Activated CD8-positive, alpha-beta T cell treated with anti-CD3 and anti-CD28 coated beads for 36 hours (primary cell): Measurements from ENCODE around the gene FKBP5. TPM values are rescaled to one million over a fixed set of nuclear protein-coding genes. Genes with fewer than 3 reads are reported as not detected.

Experiments used
- ATAC-seq: fragments of 200-7000 bp; cut with Tn5 transposase; one replicate; pipeline ENCODE4 v1.10.0; 2021; ENCODE audit warnings: mild to moderate bottlenecking, moderate library complexity
- CTCF ChIA-PET: fragments of 350-600 bp; sonication (Branson Sonifier 250); formaldehyde crosslinking; loops from one replicate; lab custom pipeline; 2021; ENCODE audit warnings: antibody characterized with exemption; lab: Charles Lee
- POLR2A ChIA-PET: fragments of 350-600 bp; sonication (Branson Sonifier 250); formaldehyde crosslinking; loops from one replicate; lab custom pipeline; 2021; ENCODE audit warnings: antibody characterized with exemption; lab: Charles Lee
- DNase-seq: peaks from one replicate; pipeline ENCODE4 v3.0.0-alpha.2; 2020
- H3K27ac Mint-ChIP-seq: one replicate; pipeline ENCODE4 v1.8.0; 2021; ENCODE audit warnings: mild to moderate bottlenecking, mixed read lengths
- H3K27me3 Mint-ChIP-seq: one replicate; pipeline ENCODE4 v1.8.0; 2021; ENCODE audit warnings: mixed read lengths
- H3K36me3 Mint-ChIP-seq: one replicate; pipeline ENCODE4 v1.8.0; 2021; ENCODE audit warnings: low read depth, mixed read lengths
- H3K4me1 Mint-ChIP-seq: one replicate; pipeline ENCODE4 v1.8.0; 2021; ENCODE audit warnings: low read depth, mixed read lengths
- H3K4me3 Mint-ChIP-seq: one replicate; pipeline ENCODE4 v1.8.0; 2021; ENCODE audit warnings: mild to moderate bottlenecking, moderate library complexity, mixed read lengths
- H3K9me3 Mint-ChIP-seq: one replicate; pipeline ENCODE4 v1.8.0; 2021; ENCODE audit warnings: mixed read lengths
- intact Hi-C: fragments of 100-400 bp; cut with micrococcal nuclease; formaldehyde crosslinking; loops from one replicate; pipeline ENCODE4 v1.10.0; 2022
- total RNA-seq, 2 experiments: library from RNA; stranded (reverse); gene quantifications; one replicate each; pipeline ENCODE4 v1.2.3, GENCODE V29; 2021
- TF ChIP-seq, protein P1 (sequence below): fragments of 200-600 bp; IDR thresholded peaks from one replicate; pipeline ENCODE4 v1.8.0; 2022; ENCODE audit warnings: antibody characterized with exemption, mild to moderate bottlenecking

FKBP5 gene
- total RNA-seq = 10 to 100 TPM; 90.6 to 93.4 TPM

DNA sequence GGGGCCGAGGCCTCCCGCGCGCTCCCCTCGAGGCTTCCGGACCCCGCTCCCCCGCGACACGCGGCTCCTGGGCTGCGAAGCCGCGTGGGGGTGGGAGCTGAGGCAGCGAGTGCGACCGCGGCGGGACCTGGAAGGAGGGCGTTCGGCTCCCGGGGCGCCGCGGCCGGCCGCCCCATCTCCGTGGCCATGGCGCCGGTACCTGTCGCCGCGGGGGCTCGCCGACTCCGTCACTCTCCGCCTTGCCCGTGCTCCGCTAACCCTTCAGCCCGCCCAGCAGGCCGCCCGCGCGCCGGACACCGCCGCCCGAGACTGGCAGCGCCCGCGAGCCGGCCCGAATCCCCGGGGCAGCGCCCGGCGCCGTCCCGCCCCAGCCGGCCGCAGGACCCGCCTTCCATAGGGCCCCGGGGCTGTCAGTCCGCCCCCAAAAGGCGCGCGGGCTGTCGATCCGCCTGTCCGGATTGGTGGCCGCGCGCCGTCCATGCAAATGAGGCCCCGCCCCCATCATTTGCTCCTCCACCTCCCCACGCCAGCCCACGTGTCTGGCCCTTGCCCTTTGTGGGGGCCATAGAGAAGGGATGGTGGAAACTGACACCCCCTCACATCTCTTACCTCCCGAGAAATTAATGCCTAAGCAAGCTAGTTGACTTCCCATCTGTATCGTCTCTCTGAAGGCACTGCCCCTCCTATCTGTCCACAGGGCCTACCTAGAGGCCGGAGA lies at the start of gene FKBP5:
TSS of gene FKBP5 (minus strand) at position 311 of the 718 bp plus-strand sequence. CDS start 46,091 bp downstream, outside the sequence.
- TF ChIP-seq, protein P1, sequence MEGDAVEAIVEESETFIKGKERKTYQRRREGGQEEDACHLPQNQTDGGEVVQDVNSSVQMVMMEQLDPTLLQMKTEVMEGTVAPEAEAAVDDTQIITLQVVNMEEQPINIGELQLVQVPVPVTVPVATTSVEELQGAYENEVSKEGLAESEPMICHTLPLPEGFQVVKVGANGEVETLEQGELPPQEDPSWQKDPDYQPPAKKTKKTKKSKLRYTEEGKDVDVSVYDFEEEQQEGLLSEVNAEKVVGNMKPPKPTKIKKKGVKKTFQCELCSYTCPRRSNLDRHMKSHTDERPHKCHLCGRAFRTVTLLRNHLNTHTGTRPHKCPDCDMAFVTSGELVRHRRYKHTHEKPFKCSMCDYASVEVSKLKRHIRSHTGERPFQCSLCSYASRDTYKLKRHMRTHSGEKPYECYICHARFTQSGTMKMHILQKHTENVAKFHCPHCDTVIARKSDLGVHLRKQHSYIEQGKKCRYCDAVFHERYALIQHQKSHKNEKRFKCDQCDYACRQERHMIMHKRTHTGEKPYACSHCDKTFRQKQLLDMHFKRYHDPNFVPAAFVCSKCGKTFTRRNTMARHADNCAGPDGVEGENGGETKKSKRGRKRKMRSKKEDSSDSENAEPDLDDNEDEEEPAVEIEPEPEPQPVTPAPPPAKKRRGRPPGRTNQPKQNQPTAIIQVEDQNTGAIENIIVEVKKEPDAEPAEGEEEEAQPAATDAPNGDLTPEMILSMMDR = no peak
- Mint-ChIP-seq H3K27ac (peak within 1 kb of the TSS; percentile 91), H3K36me3 (peaks cover 5% of the 10 kb centered on the region), H3K4me1 (peaks cover 9% of the 10 kb centered on the region), H3K27me3 (no peaks in the 10 kb centered on the region), H3K4me3 (peak within 1 kb of the TSS; percentile 91), H3K9me3 (no peaks in the 10 kb centered on the region)
- peak; percentile 95 for DNase-seq
- intact Hi-C loops = loop anchor here (2.0 to 5.0 kb wide), 2 partner anchors 44 to 106 kb away; no protein-coding TSS in a partner anchor
- ATAC-seq = peak; percentile 94
- ChIA-PET CTCF (interaction anchor here (3.2 kb wide), 1 partner anchor 48 kb away, joined by 16 read pairs; the partner anchor contains the start of gene ARMC12), POLR2A (interaction anchor here (0.8 to 4.6 kb wide), 6 partner anchors 19 to 217 kb away, joined by 3 to 30 read pairs (median 4); no protein-coding TSS in a partner anchor)

DNA sequence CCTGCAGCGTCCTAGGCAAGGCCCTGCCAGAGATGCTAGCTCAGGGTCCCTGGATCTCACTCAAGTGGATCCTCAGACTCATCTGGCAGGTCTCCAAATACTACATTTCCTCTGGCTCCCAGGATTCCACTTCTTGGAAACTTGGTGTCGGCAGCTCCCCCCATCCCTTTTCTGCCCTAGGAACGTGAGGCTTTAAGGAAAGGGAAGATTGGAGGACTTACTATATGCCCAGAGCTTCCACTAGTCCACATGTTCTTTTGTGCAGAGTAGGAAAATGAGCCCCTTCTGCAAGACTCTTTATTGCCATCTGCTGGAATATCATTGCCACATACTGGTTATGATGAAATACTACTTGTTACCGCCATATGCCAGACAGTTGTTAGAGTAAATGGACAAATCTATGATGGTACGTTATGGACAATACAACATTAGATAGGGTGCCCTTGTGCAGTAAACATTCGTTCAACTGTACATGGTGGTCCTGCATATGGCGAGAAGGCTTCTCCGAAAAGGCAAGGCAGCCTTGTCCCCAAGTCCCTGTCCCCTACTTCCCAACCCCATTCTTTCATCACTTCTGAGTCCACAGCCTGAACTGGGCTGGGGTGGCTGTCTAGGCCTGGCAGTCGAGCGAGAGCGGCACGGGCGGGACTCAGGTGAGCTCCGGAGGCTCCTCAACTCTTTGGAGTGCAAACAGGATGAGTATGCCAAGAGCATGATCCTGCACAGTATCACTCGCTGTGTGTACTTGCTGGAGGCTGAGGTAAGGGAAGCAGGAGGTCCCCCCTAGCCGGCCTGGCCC lies 48.9 kb upstream of the FKBP5 start:
- peak; percentile 75 for ATAC-seq
- ChIA-PET POLR2A (interaction anchor here (1.4 to 2.1 kb wide), 2 partner anchors 9 to 50 kb away, joined by 4 to 6 read pairs; no protein-coding TSS in a partner anchor), CTCF (interaction anchor here (0.6 to 9.6 kb wide), 55 partner anchors 9 to 290 kb away, joined by 3 to 272 read pairs (median 8); partner anchors contain the start of genes FANCE and FKBP5)
- Mint-ChIP-seq H3K9me3 (no peaks in the 10 kb centered on the region), H3K27me3 (no peaks in the 10 kb centered on the region), H3K4me3 (peak overlapping the region; percentile 31), H3K36me3 (no peaks in the 10 kb centered on the region), H3K27ac (peak overlapping the region; percentile 77), H3K4me1 (peaks cover 42% of the 10 kb centered on the region)
- TF ChIP-seq, protein P1 = peak; percentile 86
- DNase-seq = peak; percentile 13
- intact Hi-C loops = loop anchor here (1.0 kb wide), 1 partner anchor 153 kb away; no protein-coding TSS in a partner anchor

DNA sequence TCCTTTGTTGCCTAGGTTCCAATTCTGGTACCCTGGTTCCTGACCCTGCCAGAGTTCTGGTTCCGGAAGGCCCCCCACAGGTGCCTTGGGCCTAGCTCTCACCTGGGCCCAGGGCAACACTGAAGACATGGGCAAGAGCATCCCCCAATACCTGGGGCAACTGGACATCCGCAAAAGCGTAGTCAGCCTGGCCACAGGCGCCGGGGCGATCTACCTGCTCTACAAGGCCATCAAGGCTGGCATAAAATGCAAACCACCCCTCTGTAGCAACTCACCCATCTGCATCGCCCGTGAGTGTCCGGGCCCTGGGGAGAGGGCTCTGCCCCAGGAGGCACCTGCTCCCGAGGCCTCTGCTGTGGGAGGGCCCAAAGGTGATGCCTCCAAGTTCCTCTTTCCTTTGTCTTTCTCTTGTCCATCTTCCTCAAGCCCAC lies 48.3 kb upstream of the FKBP5 start, which contains the start of gene ARMC12:
TSS of gene ARMC12 (plus strand) at position 51 of the 431 bp plus-strand sequence. CDS start at position 128, 77 bp downstream.
- intact Hi-C loops = loop anchor here (1.0 kb wide), 2 partner anchors 153 to 215 kb away; no protein-coding TSS in a partner anchor
- DNase-seq = no peak
- Mint-ChIP-seq H3K36me3 (no peaks in the 10 kb centered on the region), H3K4me3 (peak within 1 kb of the TSS; percentile 31), H3K27me3 (no peaks in the 10 kb centered on the region), H3K27ac (peak within 1 kb of the TSS; percentile 77), H3K9me3 (no peaks in the 10 kb centered on the region), H3K4me1 (peaks cover 47% of the 10 kb centered on the region)
- ChIA-PET CTCF (interaction anchor here (0.7 to 9.6 kb wide), 56 partner anchors 9 to 441 kb away, joined by 3 to 272 read pairs (median 8); partner anchors contain the start of genes FANCE and FKBP5), POLR2A (interaction anchor here (0.6 to 2.1 kb wide), 4 partner anchors 9 to 113 kb away, joined by 3 to 6 read pairs (median 4); no protein-coding TSS in a partner anchor)
- no peak for ATAC-seq
- TF ChIP-seq, protein P1 = no peak

DNA sequence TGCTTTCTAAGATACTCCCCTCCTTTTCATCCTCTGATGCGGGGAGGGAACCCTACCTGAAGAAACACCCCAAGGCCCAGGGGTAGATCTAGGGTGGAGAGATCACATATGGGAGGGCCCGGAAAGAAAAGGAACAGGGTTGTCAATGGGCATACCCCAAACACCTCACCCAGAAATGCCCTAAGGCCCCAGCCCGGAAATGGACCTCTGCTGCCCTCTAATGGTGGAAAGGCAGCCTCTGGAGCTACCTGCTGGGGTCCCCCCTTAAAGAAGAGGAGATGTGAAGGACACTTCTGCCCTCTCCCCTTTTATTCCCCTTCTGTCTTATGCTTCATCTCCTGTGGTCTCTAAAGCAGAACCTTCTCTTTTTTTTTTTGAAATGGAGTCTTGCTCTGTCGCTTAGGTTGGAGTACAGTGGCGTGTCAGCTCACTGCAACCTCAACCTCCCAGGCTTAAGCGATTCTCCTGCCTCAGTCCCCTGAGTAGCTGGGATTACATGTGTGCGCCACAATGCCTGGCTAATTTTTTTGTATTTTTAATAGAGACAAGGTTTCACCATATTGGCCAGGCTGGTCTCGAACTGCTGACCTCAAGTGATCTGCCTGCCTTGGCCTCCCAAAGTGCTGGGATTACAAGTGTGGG lies 47.7 kb upstream of the FKBP5 start:
- Mint-ChIP-seq H3K27ac (peak overlapping the region; percentile 19), H3K4me3 (no peak overlapping the region), H3K36me3 (no peaks in the 10 kb centered on the region), H3K9me3 (no peaks in the 10 kb centered on the region), H3K27me3 (no peaks in the 10 kb centered on the region), H3K4me1 (peaks cover 47% of the 10 kb centered on the region)
- ChIA-PET POLR2A (interaction anchor here (0.6 to 2.1 kb wide), 6 partner anchors 9 to 149 kb away, joined by 3 to 6 read pairs (median 4); no protein-coding TSS in a partner anchor), CTCF (interaction anchor here (0.6 to 9.6 kb wide), 51 partner anchors 9 to 440 kb away, joined by 3 to 272 read pairs (median 9); partner anchors contain the start of genes FANCE and FKBP5)
- TF ChIP-seq, protein P1 = peak; percentile 89
- ATAC-seq (peak; percentile 19), DNase-seq (peak; percentile 91)
- intact Hi-C loops = loop anchor here (1.0 kb wide), 1 partner anchor 214 kb away; no protein-coding TSS in a partner anchor
